Measurements from ENCODE around the gene FSTL5. TPM values are rescaled to one million over a fixed set of nuclear protein-coding genes. Genes with fewer than 3 reads are reported as not detected.

The FSTL5 gene
- total RNA-seq, 1 experiment from 2014 or later, result 29.4 TPM

DNA sequence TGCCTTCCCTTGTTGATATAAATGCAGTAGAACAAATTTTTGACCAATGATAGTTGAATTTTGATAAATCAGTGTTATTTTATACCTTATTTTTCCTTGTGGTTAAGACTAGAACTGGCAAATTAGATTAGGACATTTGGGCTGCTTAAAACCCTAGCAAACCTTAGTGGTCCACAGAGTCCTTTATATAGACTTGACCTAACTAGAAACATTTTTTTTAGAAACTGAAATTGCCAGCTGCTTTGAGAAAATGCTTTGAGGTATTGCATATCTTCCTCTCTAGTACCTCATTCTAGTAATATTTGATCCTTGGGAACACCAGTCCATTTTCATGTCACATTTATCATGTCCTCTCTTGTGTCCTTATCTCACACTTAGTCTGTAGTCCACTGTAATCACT lies 580.3 kb downstream of the FSTL5 start:
- no peak overlapping the region for H3K4me2 ChIP-seq
- ChIA-PET CTCF (no interaction called here), POLR2A (ENCODE audit: unreplicated experiment) (no interaction called here)
- H3K9me2 ChIP-seq (ENCODE audit: insufficient read depth), result no peaks in the 10 kb centered on the region
- no peak for DNase-seq
- no peaks in the 10 kb centered on the region for H3K27me3 ChIP-seq (ENCODE audit: insufficient read depth, low read depth)
- H3K9me3 ChIP-seq (ENCODE audit: insufficient read depth, low read depth), result no peaks in the 10 kb centered on the region
- H3K4me1 ChIP-seq (replicated peaks; ENCODE audit: insufficient read depth), result no peaks in the 10 kb centered on the region
- no TSS peak for BruUV-seq (replicated peaks)
- H3K36me3 ChIP-seq (ENCODE audit: low read depth), result no peaks in the 10 kb centered on the region
- no peaks in the 10 kb centered on the region for H3K79me2 ChIP-seq (ENCODE audit: low read depth)
- no peak overlapping the region for H3K27ac ChIP-seq
- no peak overlapping the region for H2AFZ ChIP-seq
- TF ChIP-seq CTCF (conservative IDR thresholded peaks at IDR 0.05), result no peak
- no peak for TF ChIP-seq EZH2 (IDR thresholded peaks at IDR 0.05; ENCODE audit: low read depth)
- H4K20me1 ChIP-seq (ENCODE audit: insufficient read depth), result no peaks in the 10 kb centered on the region
- H3K4me3 ChIP-seq, result no peak overlapping the region
- H3F3A ChIP-seq (ENCODE audit: insufficient read depth, low read depth), result no peaks in the 10 kb centered on the region
- intact Hi-C loops (cut with micrococcal nuclease; ENCODE audit: unreplicated experiment), result no loop called here

- no peak for DNase-seq
- Histone ChIP-seq H3K4me2 (no peak overlapping the region), H3K4me3 (no peak overlapping the region), H3K9me3 (ENCODE audit: insufficient read depth, low read depth) (no peaks in the 10 kb centered on the region), H3K27me3 (ENCODE audit: insufficient read depth, low read depth) (no peaks in the 10 kb centered on the region), H3K79me2 (ENCODE audit: low read depth) (no peaks in the 10 kb centered on the region), H3K9me2 (ENCODE audit: insufficient read depth) (no peaks in the 10 kb centered on the region), H3K4me1 (replicated peaks; ENCODE audit: insufficient read depth) (no peaks in the 10 kb centered on the region), H3F3A (ENCODE audit: insufficient read depth, low read depth) (no peaks in the 10 kb centered on the region), H3K27ac (no peak overlapping the region), H4K20me1 (ENCODE audit: insufficient read depth) (no peaks in the 10 kb centered on the region), H2AFZ (no peak overlapping the region), H3K36me3 (ENCODE audit: low read depth) (no peaks in the 10 kb centered on the region)
- BruUV-seq (replicated peaks), result no TSS peak
- TF ChIP-seq CTCF (conservative IDR thresholded peaks at IDR 0.05) (no peak), EZH2 (IDR thresholded peaks at IDR 0.05; ENCODE audit: low read depth) (no peak)
- ChIA-PET CTCF (no interaction called here), POLR2A (ENCODE audit: unreplicated experiment) (no interaction called here)
- intact Hi-C loops (cut with micrococcal nuclease; ENCODE audit: unreplicated experiment), result no loop called here
Measured at GRCh38 chr4:161581262-161582230, 582.3 kb downstream of the FSTL5 start.

DNA sequence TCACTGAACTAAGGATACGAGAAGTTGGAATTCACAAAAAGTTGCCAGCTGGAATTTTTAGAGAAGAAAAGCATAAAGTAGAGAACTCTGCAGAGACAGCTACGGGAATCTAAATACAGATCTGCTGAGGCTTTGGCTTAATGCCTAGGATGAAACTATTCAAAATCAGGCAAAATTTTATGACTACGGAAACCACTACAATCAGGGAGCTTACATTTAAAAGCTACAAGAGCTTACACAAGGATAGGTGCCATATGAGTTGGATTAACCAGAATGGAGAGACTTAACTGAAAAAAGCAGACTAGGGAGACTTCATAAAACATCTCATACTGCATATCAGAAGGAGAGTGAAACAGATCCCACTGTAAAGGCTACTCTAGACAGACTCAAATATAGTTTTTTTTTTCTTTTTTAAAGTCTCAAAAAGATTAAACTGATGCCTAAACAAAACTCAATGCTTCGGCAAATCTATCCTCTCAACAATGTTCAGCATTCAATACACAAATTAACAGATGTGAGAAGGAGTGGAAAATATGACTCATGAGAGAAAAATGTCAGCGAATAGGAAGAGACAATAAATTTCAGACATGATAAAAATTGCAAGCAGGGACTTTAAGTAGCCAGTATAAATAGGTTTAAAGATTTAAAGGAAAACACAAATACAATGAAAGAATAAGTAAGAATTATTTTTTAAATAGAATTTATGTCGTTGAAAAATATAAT lies 586.1 kb downstream of the FSTL5 start:
- no peaks in the 10 kb centered on the region for H3K36me3 ChIP-seq (ENCODE audit: low read depth)
- no TSS peak for BruUV-seq (replicated peaks)
- H3K9me2 ChIP-seq (ENCODE audit: insufficient read depth), result no peaks in the 10 kb centered on the region
- H4K20me1 ChIP-seq (ENCODE audit: insufficient read depth), result no peaks in the 10 kb centered on the region
- ChIA-PET CTCF (no interaction called here), POLR2A (ENCODE audit: unreplicated experiment) (no interaction called here)
- TF ChIP-seq EZH2 (IDR thresholded peaks at IDR 0.05; ENCODE audit: low read depth) (no peak), CTCF (conservative IDR thresholded peaks at IDR 0.05) (no peak)
- no peak overlapping the region for H2AFZ ChIP-seq
- no peak overlapping the region for H3K27ac ChIP-seq
- no peaks in the 10 kb centered on the region for H3K27me3 ChIP-seq (ENCODE audit: insufficient read depth, low read depth)
- no peak overlapping the region for H3K4me2 ChIP-seq
- H3F3A ChIP-seq (ENCODE audit: insufficient read depth, low read depth), result no peaks in the 10 kb centered on the region
- no peak overlapping the region for H3K4me3 ChIP-seq
- intact Hi-C loops (cut with micrococcal nuclease; ENCODE audit: unreplicated experiment), result no loop called here
- DNase-seq, result no peak
- no peaks in the 10 kb centered on the region for H3K4me1 ChIP-seq (replicated peaks; ENCODE audit: insufficient read depth)
- no peaks in the 10 kb centered on the region for H3K79me2 ChIP-seq (ENCODE audit: low read depth)
- no peaks in the 10 kb centered on the region for H3K9me3 ChIP-seq (ENCODE audit: insufficient read depth, low read depth)
